K562 (cell line): Measurements from ENCODE around the gene THSD8.

ENCODE experiments used
- CTCF ChIP-seq, 3 experiments: IDR thresholded peaks in 2 of 3; conservative IDR thresholded peaks in 1 of 3; 2 replicates each; pipeline ENCODE4 v1.5.1; 2011 to 2012; ENCODE audit warnings: low read length in 3 of 3, mild to moderate bottlenecking in 3 of 3, control low read depth in 2 of 3, improper control_type of control experiment in 1 of 3, inconsistent platforms in 1 of 3, low read depth in 1 of 3, mixed read lengths in 1 of 3, moderate library complexity in 1 of 3; ENCODE audit not compliant: insufficient read depth in 2 of 3
- JUNB ChIP-seq: fragments of 450-650 bp; formaldehyde crosslinking; conservative IDR thresholded peaks from 2 replicates; pipeline ENCODE4 v1.4.0; 2020; ENCODE audit warnings: mild to moderate bottlenecking

- no peak for TF ChIP-seq CTCF (IDR thresholded peaks at IDR 0.05 in 2 of 3, conservative IDR thresholded peaks at IDR 0.05 in 1 of 3; ENCODE audit: insufficient read depth in 2 of 3, low read depth in 1 of 3, low read length in 3 of 3)
- no peak for TF ChIP-seq JUNB (CRISPR knock-in tag)
Measured at GRCh38 chr19:12788042-12788681, 13.7 kb upstream of the THSD8 start.
